ENCODE data around the gene BAG5.
"Not testable (repeated sequence)": the region's sequence is repeated elsewhere in the genome, so short reads cannot be mapped to it uniquely, and the experiment has no call there.

BAG5 gene

DNA sequence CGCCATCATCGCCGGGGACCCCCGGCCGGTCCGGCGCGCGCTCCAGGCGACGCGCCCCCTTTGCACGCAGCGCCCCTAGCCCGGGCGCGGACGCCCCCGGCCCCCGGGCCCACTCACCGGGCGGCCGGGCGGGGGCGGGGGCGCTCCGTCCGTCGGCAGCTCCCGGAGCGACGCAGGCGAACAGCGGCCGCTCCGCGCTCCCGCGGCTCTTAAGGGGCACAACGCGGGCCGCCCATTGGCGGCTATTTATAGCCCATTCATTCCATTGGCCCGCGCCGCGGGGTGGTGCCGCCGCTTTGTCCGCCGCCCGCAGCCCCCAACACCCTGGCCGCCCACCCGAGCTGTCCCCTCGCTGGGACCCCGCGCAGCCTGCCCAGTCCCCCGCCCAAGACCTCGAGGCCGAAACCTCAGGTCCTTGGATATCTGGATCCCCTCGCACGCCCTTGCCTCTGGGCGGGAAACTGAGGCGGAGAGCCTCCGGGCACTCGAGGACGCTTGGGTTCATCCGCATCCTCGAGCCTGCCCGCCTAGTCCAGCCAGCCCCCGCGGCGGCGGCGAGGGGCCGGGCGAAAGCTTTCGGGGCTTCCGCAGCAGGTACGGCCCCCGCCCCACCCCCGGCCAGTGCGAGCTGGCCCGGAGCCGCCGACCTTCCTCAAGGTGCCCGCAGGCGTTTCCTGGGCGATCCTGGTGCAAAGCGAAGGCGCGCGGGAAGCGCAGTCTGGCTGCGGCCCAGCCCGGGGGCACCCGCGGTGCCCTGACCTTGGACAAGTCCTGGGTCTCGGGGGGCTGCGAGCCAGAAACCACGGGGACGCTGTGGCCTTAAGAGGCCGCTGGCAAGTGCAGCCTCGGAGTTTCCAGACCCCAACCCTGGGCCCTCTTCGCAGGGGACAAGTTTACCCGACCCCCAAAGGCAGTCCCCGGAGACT is 39.5 kb downstream of the BAG5 start, which contains the start of gene CKB:
TSS of gene CKB (minus strand) at position 182 of the 926 bp plus-strand sequence. CDS start 337 bp downstream, outside the sequence.
- no peak for DNase-seq (ENCODE audit: low read depth)

DNA sequence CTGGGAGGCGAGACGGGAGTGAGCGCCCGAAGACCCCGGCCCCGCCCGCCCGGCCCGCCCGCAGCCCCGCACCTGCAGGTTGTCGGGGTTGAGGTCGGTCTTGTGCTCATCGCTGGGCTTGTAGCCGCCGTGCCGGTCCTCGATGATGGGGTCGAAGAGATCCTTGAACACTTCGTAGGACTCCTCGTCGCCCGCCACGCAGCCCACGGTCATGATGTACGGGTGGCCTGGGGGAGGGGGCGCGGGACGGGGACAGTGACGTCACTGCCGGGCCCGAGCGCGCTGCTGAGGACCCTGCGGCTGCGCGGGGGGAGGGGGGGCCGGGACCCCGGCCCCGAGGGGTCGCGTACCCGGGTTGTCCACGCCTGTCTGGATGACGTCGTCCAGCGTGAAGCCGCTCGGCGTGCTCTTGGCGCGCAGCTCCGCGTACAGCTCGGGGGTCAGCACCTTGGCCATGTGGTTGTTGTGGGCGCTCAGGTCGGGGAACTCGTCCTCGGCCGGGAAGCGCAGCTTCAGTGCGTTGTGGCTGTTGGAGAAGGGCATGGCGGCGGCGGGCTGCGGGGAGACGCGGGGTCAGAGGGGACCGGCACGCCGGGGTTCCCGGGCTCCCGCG is 40.4 kb downstream of the BAG5 start:
- no peak for DNase-seq (ENCODE audit: low read depth)

DNA sequence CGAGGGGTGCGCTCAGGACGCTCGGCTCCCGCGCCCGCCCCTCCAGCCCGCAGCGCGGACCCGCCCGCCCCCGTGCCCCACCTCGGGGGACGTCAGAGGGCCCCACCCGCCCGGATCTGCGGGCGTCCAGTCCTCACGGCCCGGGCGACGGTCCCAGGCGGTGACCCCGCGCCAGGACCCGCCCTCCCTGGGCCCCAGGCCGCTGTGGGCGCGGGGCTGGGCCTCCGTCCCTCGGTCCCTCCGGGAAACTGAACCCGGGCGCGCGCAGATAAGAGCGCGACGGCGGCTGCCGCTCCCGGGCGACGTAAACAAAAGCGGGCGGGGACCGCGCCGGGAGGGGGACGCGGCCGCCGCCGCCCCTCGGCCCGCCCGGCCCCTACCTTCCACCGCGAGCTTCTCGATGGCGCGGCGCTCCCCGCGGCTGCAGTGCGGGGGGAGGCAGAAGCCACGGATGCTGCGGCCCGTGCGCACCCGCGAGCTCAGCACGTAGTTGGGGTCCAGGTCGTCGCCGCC is 41.0 kb downstream of the BAG5 start:
- no peak for DNase-seq (ENCODE audit: low read depth)

DNA sequence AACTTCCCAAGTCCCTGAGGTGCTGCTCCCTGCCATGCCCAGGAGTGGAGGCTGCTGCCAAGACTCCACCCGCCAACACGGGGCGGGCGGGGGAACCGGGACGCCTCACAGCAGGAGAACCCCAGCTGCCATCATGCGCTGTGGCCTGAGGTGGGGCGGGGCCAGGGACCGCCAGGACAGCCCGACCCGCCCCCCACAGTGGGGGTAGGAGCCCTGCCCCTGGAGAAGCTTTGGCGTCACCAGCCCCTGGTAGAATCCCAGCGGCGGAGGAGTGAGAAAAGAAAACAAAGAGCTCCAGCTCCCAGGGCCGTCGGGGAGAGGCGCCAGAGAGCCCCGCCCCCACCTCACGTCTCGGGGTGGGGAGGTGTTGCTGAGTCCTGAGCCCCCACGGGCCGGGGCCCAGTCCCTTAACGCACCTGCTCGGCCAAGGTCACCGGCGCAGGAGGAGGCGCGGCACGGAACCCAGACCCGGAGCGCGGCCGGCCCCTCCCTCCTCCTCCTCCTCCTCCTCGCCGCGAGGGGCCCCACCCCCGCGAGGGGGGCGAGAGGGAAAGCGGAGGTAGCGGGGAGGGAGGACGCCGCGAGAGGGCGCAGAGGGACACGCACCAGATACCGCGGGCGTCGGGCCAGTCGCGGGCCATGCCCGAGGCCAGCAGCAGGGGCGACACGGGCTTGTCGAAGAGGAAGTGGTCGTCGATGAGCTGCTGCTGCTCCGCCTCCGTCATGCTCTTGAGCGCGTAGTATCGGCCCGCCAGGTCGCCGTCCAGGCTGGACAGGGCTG is 41.6 kb downstream of the BAG5 start:
- DNase-seq (ENCODE audit: low read depth): no peak

DNA sequence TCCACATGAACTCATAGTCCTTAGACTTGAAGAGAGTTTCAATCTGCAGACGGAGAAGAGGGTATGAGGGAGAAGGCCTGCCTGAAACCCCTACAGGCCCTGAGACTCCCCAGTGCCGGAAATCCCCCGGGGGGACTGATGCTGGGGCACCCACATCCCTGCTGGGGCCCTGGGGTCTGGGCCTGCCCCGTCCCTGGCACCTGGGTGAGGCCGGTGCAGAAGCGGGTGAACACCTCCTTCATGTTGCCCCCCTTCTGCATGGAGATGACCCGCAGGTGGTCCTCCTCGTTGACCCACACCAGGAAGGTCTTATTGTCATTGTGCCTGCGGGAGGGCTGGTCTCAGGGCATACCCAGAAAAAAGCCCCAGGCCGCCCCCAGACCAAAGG is 42.2 kb downstream of the BAG5 start:
- no peak for DNase-seq (ENCODE audit: low read depth)

DNA sequence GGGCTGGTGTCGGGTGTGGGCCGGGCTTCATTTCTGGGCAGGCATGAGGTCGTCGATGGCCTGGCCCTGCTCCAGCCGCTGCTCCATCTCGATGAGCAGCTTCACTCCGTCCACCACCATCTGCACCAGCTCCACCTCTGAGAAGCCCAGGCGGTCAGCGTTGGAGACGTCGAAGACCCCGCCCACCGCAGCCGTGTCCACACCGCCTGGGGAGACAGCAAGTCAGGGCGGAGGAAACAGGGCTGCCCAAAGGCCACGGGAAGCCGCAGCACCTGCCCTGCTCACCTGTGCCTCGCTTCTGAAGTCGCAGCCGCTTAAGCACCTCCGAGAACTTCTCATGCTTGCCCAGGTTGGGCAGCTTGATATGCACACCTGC is 42.6 kb downstream of the BAG5 start:
- no peak for DNase-seq (ENCODE audit: low read depth)

DNA sequence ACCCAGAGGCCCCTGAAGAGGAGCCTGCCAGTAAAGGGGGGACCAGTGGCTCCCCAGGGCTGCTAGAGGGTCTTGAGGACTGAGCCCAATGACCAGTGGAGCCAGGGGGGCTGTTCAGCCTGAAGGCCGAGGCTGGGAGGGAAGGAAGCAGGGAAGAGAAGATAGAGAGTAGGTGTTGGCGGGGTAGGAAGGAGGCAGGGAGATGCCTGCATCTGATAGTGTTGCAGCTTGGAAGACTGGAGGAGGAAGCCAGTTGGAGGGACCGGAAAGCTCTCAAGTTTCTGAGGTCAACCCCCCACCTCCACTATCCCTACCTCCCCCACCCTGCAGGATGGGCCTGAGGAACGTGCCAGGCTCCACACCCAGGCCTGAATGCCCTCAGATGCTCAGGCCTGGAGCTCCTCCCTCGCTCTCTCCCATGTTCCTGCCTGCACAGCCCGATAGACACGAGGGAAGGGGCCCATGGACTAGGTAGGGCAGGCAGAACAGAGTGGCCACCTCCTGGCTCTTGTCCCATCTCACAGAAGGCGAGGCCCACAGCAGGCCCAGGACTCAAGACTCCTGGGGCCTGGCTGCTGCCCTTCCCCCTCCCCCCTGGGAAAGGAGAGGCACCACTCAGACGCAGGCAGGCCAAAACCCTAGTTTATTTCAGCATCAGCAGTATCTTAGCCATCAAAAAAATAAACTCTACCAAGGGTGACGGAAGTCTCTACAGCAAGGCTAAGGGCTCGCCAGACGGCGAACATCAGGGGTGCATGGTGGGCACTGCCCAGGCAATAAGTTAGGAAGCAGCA is 43.2 kb downstream of the BAG5 start:
- no peak for DNase-seq (ENCODE audit: low read depth)

DNA sequence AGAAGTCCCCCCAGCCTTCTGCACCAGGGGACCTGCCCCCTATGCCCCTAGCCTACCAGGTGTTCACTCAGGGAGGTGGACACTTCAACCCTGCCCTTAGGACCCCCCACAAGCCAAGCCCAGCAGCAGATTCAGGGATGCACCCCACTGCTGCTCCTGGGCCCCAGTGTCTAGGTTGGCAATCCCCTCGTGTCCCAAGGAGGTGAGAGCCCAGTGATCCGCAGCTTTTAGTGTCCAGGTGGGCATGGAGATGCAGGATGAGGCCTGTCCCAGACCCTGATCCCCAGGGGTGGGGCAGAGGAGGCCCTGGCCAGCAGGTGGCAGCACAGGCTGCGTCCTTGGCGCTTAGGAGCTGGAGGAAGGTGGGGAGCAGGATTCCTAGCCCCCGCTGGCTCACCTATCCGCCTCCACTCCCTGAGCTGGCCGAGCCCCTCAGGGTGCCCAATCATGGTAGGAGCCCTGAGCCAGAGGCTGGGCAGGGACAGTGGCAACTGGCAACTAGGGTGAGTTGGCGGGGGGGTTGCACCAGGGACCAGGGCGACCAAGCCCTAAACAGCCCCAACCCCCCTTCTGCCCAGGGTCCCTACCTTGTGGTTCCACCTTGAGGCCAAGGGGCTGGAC is 43.9 kb downstream of the BAG5 start:
- DNase-seq (ENCODE audit: low read depth): no peak

DNA sequence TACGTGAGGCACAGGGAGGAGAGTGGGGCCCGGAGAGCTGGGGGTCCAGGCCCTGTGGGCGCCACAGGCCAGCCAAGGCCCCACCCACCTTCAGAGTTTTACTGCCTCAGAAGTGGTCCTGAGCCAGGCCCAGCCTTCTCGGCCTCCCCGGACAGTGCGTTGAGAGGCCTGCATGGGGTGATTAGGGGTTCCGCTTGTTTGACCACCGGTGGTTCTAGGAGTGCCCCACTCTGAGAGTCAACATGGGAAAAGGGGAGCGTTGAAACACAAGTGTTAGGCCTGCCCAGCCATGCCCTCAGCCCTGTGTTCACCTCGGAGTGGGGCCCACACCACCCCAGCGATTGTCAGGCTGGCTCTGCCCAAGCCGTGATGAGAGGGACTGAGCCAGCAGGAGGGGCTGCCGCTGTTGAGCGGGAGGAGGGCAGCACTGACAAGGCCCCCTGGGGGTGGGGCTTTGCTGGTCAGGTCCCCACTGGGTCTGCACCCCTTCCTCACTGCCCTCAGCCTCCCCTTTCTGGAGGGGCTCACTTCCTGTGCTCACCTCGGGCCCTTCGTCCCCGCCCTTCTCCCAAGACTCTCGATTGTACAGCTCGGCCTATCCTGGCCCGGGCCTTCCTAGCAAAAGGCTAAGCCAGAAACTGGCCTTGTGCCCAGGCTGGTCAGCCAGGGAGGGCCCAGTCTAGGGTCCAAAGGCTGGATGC is 44.6 kb downstream of the BAG5 start:
- no peak for DNase-seq (ENCODE audit: low read depth)

DNA sequence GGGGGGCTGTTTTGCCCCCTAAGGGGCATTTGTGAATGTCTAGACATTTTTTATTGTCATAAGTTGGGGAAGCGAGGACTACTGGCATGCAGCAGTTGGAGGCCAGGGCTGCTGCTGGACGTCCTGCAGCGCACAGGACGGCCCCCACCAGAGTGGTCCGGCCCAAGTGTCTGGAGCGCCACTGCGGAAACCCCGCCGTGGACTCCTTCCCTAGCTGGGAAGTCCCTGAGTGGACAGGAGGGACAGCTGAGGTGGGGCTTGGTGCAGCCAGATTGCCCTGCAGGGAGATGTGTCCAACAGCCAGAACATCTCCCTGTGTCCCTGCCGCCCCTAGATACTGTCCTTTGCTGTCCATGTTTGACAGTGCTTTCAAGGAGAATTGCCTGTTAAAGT is 45.3 kb downstream of the BAG5 start:
- DNase-seq (ENCODE audit: low read depth): no peak

DNA sequence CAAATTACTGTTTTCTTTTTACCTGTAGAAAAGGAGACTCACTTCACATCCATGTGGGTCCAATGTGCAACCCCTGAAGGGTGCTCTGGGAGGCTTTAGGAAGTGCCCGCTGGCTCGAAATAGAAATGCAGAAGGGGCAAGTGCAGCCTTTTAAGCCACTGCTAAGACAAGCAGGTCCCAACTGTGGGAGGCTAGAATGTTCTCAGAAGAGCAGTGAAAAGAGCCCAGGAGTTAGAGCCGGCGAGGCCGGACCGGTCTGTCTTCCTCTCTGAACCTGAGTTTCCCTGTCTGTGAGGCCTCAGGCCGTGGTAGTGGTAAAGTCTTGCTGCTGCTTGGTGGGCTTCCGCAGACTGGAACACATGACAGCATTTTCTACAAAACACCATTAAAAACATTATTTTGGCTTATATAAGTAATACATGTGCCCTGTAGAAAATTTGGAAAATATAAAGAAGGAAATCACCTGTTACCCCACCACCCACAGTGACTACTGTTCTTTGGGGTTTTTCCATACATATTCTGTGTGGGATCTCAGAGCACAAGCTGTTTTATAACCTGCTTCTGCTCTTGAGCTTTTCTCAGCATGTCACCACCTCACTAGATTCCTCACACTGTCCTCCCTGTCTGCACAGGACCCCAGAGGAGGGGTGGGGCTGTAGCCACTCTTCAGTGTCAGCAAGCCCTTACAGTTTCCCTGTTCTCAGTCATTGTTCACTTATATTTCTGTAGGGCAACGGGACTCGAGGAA is 45.9 kb downstream of the BAG5 start:
- DNase-seq (ENCODE audit: low read depth): no peak

DNA sequence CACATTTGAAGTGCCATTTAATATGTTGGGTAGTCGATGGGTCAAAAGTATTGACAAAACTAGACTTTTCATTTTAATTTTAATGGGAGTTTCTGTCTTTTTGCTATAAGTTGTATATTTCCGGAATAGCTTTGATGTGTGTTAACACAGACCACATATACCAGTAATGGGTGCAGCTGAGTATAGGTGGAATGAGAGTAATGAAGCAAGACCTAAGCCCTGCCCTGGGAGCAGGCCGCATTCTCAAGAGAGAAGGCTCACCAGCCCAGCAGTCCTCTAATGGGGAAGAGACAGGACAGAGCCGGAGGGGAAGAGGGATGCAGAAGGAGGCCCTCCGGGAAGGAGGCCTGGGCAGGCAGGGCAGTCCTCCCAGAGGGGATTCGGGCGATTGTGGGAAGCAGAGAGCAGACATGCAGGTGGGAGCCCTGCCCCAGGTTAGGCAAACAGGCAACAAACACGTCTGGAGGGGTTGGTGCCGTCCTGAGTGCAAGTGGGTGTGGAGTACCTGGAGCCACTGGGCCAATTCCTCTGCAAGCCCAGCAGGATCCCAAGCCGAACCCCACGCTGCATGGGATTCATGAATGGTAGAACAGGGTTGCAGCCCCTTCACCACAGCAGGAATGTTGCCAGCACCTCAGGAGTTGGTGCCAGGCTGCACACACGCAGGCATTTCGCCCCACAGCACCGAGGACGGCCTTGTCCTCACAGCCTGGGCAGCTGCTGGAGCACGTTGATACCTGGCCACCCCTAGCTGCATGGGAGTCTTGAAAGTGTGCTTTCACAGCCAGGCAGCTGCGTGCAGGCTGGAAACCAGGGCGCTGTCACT is 47.6 kb downstream of the BAG5 start:
- no peak for DNase-seq (ENCODE audit: low read depth)

DNA sequence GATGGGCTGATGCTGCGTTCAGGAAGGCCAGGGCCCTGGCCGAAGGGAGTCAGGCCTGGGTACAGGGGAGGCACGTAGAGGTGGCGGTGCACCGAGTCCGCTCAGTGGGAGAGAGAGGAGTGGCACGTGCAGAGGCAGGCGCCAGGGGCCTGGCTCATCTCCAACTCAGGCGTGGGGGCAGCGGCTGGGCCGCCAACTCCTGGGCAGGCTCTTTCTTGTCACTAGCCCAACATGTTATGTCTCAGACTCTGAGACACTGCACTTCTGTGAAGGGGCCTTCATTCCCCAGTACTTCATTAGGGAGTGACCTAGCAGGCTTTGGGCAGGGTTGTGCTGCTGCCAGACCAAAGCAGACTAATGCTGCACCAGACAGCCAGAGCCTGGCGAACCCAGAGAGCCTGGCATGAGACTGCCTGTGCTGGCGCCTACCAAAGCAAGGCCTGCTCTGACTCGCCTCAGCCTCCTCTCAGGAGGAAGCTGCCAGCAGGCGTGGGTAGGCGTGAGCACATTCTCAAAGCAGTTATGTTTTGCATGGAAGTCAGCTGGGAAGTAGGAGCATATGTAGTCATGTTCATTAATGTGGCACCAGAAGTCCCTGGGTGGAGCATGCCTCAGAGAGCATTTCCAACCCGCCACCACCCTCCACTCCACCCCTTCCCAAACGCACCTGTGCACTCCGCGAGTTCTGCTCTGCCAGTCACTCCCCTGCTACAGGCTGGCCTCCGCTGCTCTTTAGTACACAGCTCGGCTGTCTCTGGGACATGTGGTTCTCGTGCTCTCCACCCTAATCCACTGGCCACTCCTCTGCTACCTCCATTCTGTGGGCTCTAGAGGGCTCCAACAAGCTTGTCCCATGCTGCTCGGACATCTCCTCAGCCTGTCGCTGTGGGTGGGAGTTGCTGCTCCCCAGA is 49.5 kb downstream of the BAG5 start:
- DNase-seq (ENCODE audit: low read depth): no peak

DNA sequence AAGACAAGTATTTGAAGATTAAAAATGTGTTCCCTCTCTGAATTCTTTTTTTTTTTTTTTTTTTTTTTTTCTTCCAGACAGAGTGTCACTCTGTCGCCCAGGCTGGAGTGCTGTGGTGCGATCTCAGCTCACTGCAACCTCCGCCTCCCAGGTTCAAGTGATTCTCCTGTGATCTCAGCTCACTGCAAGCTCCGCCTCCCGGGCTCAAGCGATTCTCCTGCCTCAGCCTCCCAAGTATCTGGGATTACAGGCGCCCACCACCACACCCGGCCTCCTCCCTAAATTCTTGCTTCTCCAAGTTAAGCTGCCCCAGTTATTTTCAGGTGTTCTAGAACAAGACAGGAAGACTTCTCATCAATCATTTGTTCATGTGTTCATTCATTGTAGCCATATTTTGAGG is 50.3 kb downstream of the BAG5 start:
- not testable (repeated sequence) for DNase-seq (ENCODE audit: low read depth)

DNA sequence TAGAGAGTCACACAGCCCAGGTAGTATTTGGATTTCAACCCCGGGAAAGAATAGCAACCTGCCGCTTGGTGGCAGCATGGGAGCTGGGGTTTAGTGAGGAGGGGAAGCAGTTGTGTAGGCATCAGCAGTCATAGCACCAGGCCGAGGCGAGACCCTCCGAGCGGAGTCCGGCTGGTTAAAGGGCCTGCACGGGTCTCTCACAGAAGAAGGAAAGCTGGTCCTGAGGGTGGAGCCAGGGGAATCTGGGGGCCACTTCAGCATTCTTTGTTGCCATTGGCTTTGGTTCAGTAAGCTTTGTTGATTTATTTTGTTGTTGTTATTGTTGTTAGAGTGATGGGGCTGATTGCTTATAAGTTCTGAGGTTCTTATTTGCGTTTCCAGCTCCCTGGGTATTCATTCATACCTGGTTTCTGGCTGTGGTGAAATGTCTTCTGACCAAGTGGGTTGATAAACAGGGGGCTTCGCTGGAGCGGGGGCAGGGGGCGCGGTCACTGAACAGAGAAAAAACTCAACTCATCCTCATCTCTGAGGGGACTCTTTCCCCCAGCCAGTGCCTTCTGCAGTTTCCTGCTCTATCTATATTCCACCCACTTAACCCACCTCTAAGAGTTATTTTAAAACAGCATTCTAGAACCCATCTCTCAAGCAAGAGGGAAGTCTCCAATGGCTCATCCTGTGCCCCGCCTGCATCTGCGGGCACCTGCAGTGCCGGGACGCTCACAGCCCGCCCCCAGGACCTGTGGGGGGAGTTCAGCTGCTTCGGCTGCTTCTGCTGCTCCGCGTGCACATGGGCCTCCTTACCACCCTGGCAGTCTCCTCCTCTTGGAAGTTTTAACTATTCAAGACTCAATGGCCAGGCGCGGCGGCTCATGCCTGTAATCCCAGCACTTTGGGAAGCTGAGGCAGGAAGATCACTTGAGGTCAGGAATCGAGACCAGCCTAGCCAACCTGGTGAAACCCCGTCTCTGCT is 51.4 kb downstream of the BAG5 start:
- DNase-seq (ENCODE audit: low read depth): no peak

DNA sequence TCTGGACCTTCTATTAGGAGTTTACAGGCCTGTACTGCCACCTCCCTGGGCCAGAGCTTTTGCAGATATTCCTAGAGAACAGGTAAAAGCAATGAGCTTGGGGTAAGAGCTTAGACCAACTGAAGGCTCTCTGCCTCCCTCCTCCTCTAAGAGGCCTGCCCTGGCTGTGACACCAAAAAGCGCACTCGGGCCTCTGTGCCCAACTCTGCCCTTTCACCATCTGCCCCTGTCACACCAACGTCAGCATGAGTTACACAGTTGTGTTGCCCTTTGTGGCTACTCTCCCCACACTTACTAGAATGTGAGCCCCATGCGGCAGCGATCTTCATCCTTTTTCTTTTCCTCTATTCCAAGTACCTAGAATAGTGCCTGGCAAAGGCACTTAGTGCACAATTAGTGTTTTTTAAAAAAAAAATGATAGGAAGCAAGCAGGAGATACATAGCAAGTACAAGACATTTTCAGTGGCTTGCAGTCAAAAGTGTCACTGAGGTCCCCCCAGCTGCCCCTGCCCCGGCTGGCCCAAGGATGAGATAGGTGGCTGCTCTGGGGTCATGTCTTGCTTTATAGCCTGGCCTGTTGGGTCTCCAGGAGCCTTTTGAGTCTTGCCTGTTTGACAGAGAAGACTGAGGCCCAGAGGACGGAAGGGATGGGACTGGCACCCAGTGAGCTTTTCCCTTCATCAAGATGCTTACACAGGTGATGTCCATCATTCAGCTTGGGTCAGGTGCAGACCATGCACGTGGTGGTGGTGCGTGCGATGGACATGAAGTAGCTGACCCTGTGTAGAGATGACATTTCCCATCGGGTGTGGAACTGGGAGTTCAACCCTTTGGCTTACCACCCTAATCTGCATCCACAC is 52.4 kb downstream of the BAG5 start:
- no peak for DNase-seq (ENCODE audit: low read depth)
